Measurements from ENCODE around the gene MELTF.

GRCh38 chr3:196990601-196991007, 39.0 kb downstream of the MELTF start:
- no peak for TF ChIP-seq CTCF (IDR thresholded peaks at IDR 0.05)
- no peak for TF ChIP-seq POLR2A (IDR thresholded peaks at IDR 0.05)

Data from adrenal gland (tissue), 5 donors.